HEK293T (cell line): Measurements from ENCODE around the gene SLC22A4.

ENCODE experiments used
- CTCF ChIA-PET: fragments of 350-600 bp; formaldehyde crosslinking; extraction: SDS; loops from one replicate; lab custom pipeline; 2021; ENCODE audit warnings: antibody characterized with exemption, inconsistent platforms; lab: Yijun Ruan, JAX
- POLR2A ChIA-PET: fragments of 350-600 bp; formaldehyde crosslinking; extraction: SDS; loops from one replicate; lab custom pipeline; 2020; ENCODE audit warnings: antibody characterized with exemption, inconsistent platforms; lab: Yijun Ruan, JAX
- DNase-seq: peaks from one replicate; pipeline ENCODE4 v3.0.0; 2012; ENCODE audit warnings: mixed read lengths; ENCODE audit errors: extremely low spot score
- ARNT ChIP-seq: fragments of 450-650 bp; IDR thresholded peaks from 2 replicates; pipeline ENCODE4 v1.6.1; 2017; ENCODE audit warnings: mild to moderate bottlenecking
- BHLHE40 ChIP-seq: fragments of 450-650 bp; IDR thresholded peaks from 2 replicates; pipeline ENCODE4 v1.6.1; 2016; ENCODE audit warnings: mild to moderate bottlenecking, moderate library complexity, borderline replicate concordance
- CTBP1 ChIP-seq: fragments of 450-650 bp; IDR thresholded peaks from 2 replicates; pipeline ENCODE4 v1.6.1; 2016; ENCODE audit warnings: borderline replicate concordance
- ELF4 ChIP-seq: fragments of 450-650 bp; IDR thresholded peaks from 2 replicates; pipeline ENCODE4 v1.6.1; 2017; ENCODE audit warnings: antibody characterized with exemption
- FOXA1 ChIP-seq: fragments of 450-650 bp; IDR thresholded peaks from 2 replicates; pipeline ENCODE4 v1.6.1; 2016; ENCODE audit warnings: mild to moderate bottlenecking
- FOXK2 ChIP-seq: fragments of 450-650 bp; IDR thresholded peaks from 2 replicates; pipeline ENCODE4 v1.6.1; 2016; ENCODE audit warnings: mild to moderate bottlenecking
- FOXM1 ChIP-seq: fragments of 450-650 bp; IDR thresholded peaks from 2 replicates; pipeline ENCODE4 v1.6.1; 2017; ENCODE audit warnings: mild to moderate bottlenecking, borderline replicate concordance
- HDGF ChIP-seq: fragments of 450-650 bp; IDR thresholded peaks from 2 replicates; pipeline ENCODE4 v1.6.1; 2017; ENCODE audit warnings: antibody characterized with exemption, borderline replicate concordance
- L3MBTL2 ChIP-seq: fragments of 450-650 bp; conservative IDR thresholded peaks from 2 replicates; pipeline ENCODE4 v1.6.1; 2016; ENCODE audit warnings: mild to moderate bottlenecking
- LEF1 ChIP-seq: fragments of 450-650 bp; IDR thresholded peaks from 2 replicates; pipeline ENCODE4 v1.6.1; 2017; ENCODE audit warnings: mild to moderate bottlenecking, borderline replicate concordance
- NFRKB ChIP-seq: fragments of 450-650 bp; IDR thresholded peaks from 2 replicates; pipeline ENCODE4 v1.6.1; 2016; ENCODE audit warnings: mild to moderate bottlenecking, moderate library complexity
- PKNOX1 ChIP-seq: fragments of 450-650 bp; IDR thresholded peaks from 2 replicates; pipeline ENCODE4 v1.6.1; 2016
- SP1 ChIP-seq: fragments of 450-650 bp; IDR thresholded peaks from 2 replicates; pipeline ENCODE4 v1.6.1; 2017
- SUZ12 ChIP-seq: fragments of 450-650 bp; IDR thresholded peaks from 2 replicates; pipeline ENCODE4 v1.6.1; 2016; ENCODE audit warnings: mild to moderate bottlenecking
- TARDBP ChIP-seq: fragments of 450-650 bp; IDR thresholded peaks from 2 replicates; pipeline ENCODE4 v1.6.1; 2016
- ZNF384 ChIP-seq: fragments of 450-650 bp; IDR thresholded peaks from 2 replicates; pipeline ENCODE4 v1.6.1; 2016

SLC22A4 gene

DNA sequence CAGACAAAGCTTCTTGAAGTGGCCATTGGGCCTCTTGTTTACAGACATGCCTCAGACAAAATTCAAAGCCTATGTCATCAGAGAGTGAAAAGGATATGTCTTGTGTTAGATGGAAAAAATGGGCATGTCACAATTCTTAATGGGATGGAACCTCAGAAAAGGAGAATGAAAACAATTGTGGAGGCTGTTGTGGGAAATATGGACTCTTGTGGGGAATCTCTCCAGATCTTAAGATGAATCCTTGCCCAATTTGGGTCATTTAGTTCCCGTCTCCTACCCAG, 94.8 kb downstream of the SLC22A4 start:
- ChIA-PET CTCF (no interaction called here), POLR2A (interaction anchor here (1.5 kb wide), 1 partner anchor 96 kb away, joined by 3 read pairs; no protein-coding TSS in a partner anchor)
- TF ChIP-seq FOXM1: no peak
- no peak for TF ChIP-seq BHLHE40
- TF ChIP-seq SUZ12: no peak
- no peak for TF ChIP-seq SP1
- TF ChIP-seq PKNOX1: no peak
- no peak for TF ChIP-seq ZNF384
- TF ChIP-seq L3MBTL2: no peak
- TF ChIP-seq FOXK2: no peak
- no peak for DNase-seq

DNA sequence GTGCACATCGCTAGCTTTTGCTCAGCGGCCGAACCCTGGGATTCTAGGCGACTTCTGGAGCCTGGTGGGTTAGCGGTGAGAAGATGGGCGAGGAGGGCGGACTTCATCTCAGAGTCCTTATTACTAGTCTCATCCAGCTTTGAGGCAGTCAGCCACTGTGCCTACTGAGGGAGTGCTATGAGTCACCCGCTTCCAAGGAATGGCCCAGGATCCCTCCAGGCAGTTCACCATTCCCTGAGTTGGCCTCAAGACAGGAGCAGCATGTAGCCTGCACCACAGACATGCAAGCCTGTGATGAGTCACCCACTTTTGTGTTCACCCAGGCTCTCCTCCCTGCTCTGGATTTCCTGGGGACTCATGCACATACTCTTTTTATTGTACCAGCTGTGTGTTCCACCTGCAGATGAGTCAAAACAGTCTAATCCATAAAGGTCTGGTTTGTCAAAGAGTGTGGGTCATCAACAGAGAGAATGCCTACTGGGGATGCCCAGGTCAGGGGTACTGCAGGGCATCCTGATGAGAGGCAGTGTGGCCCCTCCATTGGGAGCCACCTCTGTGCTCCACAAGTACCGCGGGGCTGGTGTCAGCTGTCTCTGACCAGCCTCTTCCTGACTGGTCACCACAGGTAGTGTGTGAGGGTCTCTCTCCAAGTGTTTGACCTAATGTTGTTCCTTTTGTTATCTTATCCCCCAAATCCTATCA, 95.5 kb downstream of the SLC22A4 start:
- POLR2A ChIA-PET: interaction anchor here (1.5 kb wide), 1 partner anchor 96 kb away, joined by 3 read pairs; no protein-coding TSS in a partner anchor
- no peak for TF ChIP-seq SP1
- TF ChIP-seq ZNF384: no peak
- TF ChIP-seq PKNOX1: no peak
- no peak for TF ChIP-seq LEF1
- TF ChIP-seq SUZ12: no peak
- TF ChIP-seq TARDBP: no peak
- no peak for TF ChIP-seq FOXM1
- no peak for TF ChIP-seq FOXA1
- no peak for TF ChIP-seq ELF4
- CTCF ChIA-PET: interaction anchor here (0.6 to 1.0 kb wide), 2 partner anchors 21 to 162 kb away, joined by 3 read pairs; partner anchors contain the start of gene P4HA2
- DNase-seq: no peak

DNA sequence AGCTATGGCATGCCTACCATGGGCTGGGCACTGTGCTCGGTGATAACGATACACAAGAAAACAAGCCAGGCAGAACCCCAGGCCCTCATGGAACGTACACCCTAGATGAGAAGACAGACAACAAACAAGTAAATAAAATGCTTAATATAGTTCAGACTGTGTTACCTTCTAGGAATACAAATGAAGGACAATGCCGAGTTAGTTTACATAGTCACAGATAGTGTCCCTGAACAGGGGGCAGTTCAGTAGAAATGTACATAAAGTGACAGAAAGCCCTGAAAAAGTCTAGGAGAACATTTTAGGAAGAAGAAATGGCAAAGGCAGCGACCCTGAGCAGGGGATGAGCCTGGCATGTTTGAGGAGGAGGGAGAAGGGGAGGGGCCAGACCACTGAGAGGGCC, 97.1 kb downstream of the SLC22A4 start:
- ChIA-PET POLR2A (no interaction called here), CTCF (no interaction called here)
- TF ChIP-seq TARDBP (no peak), FOXK2 (no peak), PKNOX1 (no peak), ELF4 (no peak), FOXM1 (no peak), NFRKB (no peak), HDGF (no peak), L3MBTL2 (no peak), CTBP1 (no peak), BHLHE40 (no peak), FOXA1 (no peak), LEF1 (no peak), SUZ12 (no peak), ZNF384 (no peak), SP1 (no peak), ARNT (no peak)
- DNase-seq: no peak

DNA sequence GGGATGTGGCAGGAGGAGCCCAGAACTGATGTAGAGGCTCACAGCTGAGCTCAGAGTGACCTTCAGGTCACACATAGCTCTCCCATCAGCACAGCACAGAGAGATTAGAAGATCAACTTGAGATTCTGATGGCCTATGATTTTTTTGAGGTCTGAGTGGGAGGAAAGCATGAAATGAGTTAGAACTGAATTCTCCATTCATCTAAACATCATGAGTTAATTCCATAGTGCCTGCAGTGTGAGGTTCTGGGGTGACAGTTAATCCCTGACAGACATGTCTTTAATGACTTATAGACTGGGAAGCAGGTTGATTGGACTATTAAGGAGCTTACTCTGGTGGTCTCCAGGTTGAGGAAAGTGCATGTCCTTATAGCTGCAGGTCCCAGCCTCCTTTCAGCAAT, 97.7 kb downstream of the SLC22A4 start:
- no peak for TF ChIP-seq NFRKB
- no peak for TF ChIP-seq SP1
- TF ChIP-seq TARDBP: no peak
- no peak for TF ChIP-seq SUZ12
- TF ChIP-seq CTBP1: no peak
- TF ChIP-seq ARNT: no peak
- no peak for TF ChIP-seq FOXM1
- TF ChIP-seq PKNOX1: no peak
- TF ChIP-seq HDGF: no peak
- TF ChIP-seq BHLHE40: no peak
- no peak for TF ChIP-seq FOXA1
- DNase-seq: no peak
- ChIA-PET CTCF (interaction anchor here (1.4 kb wide), 1 partner anchor 109 kb away, joined by 5 read pairs; no protein-coding TSS in a partner anchor), POLR2A (interaction anchor here (1.3 kb wide), 1 partner anchor 22 kb away, joined by 3 read pairs; the partner anchor contains the start of gene SLC22A5)

DNA sequence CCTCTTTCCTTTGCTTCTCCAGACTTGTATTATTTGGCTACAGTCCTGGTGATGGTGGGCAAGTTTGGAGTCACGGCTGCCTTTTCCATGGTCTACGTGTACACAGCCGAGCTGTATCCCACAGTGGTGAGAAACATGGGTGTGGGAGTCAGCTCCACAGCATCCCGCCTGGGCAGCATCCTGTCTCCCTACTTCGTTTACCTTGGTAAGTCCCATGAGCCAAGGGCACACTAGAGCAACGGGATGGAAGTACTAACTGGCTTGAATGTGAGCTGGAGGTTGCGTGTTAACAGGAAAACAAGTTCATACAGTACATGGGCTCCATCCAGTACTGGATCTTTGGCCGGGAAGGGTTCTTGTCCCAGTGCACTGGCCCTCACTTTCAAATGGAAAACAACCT, 98.2 kb downstream of the SLC22A4 start:
- ChIA-PET POLR2A (interaction anchor here (1.3 kb wide), 1 partner anchor 23 kb away, joined by 3 read pairs; the partner anchor contains the start of gene SLC22A5), CTCF (interaction anchor here (0.6 to 1.4 kb wide), 2 partner anchors 109 to 148 kb away, joined by 5 to 6 read pairs; no protein-coding TSS in a partner anchor)
- DNase-seq: no peak
- TF ChIP-seq SUZ12 (no peak), FOXK2 (no peak), ARNT (no peak), LEF1 (no peak), TARDBP (no peak), HDGF (no peak), SP1 (no peak), NFRKB (no peak)
